GM10266 (cell line): ENCODE measurements around the gene CNIH2.
"Not testable (repeated sequence)": the region's sequence is repeated elsewhere in the genome, so short reads cannot be mapped to it uniquely, and the experiment has no call there.

ENCODE experiments used
- DNase-seq: peaks from one replicate; pipeline ENCODE4 v3.0.0; 2012; ENCODE audit errors: extremely low spot score
- TF ChIP-seq, protein P1 (sequence below): IDR thresholded peaks from 2 replicates; pipeline ENCODE4 v1.5.1; 2012; ENCODE audit warnings: mild to moderate bottlenecking, low read depth; ENCODE audit not compliant: control insufficient read depth, insufficient read depth; ENCODE audit errors: missing control alignments

The CNIH2 gene

DNA sequence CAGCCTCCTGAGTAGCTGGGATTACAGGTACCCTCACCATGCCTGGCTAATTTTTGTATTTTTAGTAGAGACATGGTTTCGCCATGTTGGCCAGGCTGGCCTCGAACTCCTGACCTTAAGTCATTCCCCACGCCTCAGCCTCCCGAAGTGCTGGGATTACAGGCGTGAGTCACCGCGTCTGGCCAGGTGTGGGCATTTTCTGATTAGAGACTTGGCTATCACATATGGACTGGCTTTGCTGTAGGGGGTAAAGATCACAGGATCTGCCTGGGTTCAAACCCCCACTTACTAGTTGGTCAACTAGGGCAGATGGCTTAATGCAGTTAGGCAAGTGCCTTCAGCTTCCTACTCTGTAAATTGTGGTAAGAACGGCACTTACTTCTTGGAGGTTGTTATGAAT, 32.3 kb downstream of the CNIH2 start:
- DNase-seq: no peak
- TF ChIP-seq, protein P1, sequence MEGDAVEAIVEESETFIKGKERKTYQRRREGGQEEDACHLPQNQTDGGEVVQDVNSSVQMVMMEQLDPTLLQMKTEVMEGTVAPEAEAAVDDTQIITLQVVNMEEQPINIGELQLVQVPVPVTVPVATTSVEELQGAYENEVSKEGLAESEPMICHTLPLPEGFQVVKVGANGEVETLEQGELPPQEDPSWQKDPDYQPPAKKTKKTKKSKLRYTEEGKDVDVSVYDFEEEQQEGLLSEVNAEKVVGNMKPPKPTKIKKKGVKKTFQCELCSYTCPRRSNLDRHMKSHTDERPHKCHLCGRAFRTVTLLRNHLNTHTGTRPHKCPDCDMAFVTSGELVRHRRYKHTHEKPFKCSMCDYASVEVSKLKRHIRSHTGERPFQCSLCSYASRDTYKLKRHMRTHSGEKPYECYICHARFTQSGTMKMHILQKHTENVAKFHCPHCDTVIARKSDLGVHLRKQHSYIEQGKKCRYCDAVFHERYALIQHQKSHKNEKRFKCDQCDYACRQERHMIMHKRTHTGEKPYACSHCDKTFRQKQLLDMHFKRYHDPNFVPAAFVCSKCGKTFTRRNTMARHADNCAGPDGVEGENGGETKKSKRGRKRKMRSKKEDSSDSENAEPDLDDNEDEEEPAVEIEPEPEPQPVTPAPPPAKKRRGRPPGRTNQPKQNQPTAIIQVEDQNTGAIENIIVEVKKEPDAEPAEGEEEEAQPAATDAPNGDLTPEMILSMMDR: no peak

DNA sequence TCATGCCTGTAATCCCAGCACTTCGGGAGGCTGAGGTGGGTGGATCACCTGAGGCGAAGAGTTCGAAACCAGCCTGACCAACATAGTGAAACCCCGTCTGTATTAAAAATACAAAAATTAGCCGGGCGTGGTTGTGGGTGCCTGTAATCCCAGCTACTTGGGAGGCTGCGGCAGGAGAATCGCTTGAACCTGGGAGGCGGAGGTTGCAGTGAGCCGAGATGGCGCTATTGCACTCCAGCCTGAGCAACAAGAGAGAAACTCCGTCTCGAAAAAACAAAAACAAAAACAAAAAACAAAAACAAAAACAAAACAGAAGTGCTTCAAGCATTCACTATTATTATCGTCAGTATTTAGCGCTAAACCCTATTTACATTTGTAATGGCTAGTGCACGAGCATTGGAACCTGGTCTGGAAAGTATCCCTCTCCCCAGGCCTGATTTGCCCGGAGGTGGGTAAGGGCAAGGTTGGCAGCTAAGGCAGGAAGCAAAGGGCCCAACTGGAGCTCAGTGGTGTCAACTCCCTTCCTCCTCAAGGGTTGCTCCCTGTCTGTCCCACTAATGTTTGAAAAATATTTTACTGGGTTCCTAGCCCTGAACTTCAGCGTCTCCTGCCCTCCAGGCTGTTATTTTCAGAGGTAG, 32.9 kb downstream of the CNIH2 start:
- DNase-seq: not testable (repeated sequence)

DNA sequence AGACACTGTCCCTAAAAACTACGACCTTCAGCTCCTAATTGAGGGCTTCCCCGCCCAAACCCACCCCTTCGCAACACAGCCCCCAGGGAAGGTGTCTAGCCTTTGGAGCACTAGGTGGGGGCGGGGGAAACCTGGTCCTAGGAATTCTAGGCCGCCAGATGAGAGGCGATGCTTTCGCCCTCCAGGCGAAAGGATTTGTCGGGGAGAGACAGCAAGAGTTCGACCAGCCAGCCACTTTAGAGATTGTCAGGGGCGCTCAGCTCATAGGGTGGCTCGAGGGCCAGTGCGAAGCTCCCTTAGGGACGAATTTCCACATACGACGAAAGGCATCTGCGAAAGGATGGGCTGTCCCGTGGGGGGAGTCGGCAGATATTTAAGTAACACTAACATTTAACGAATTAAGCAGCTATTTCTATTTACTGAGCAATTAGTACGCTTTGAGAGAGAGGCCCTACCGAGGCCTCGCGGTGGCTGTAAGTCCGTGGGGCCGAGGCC, 33.5 kb downstream of the CNIH2 start:
- DNase-seq: no peak
- TF ChIP-seq, protein P1: peak; percentile 91

DNA sequence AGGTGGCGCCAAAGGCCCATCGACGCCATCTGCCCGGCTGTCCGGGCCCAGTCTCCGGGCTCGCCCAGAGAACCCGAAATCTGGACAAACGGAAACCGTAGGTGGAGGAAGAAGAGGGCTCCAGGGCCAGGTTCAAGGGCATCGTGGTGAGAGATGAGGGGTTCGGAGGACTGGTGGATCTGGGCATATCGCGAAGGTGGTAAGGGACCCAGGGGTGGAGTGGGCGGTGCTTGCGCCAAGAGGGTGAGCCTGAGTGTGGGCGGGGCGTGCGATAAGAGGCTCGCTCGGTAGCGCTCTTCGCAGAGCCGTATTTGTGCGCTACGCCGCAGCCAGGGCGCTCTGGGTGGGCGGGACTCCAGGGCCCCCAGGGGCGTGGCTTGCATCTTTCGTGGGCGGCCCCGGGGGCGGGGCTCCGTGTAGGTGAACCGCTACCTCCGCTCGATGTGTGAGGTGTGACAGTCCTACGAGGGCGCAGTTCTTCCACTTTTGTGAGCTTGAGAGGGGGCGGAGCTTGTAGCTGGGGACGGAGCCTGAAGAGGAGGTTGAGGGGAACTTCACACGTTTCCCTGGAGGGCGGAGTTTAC, 34.1 kb downstream of the CNIH2 start:
- DNase-seq: peak; percentile 96
- TF ChIP-seq, protein P1: no peak

DNA sequence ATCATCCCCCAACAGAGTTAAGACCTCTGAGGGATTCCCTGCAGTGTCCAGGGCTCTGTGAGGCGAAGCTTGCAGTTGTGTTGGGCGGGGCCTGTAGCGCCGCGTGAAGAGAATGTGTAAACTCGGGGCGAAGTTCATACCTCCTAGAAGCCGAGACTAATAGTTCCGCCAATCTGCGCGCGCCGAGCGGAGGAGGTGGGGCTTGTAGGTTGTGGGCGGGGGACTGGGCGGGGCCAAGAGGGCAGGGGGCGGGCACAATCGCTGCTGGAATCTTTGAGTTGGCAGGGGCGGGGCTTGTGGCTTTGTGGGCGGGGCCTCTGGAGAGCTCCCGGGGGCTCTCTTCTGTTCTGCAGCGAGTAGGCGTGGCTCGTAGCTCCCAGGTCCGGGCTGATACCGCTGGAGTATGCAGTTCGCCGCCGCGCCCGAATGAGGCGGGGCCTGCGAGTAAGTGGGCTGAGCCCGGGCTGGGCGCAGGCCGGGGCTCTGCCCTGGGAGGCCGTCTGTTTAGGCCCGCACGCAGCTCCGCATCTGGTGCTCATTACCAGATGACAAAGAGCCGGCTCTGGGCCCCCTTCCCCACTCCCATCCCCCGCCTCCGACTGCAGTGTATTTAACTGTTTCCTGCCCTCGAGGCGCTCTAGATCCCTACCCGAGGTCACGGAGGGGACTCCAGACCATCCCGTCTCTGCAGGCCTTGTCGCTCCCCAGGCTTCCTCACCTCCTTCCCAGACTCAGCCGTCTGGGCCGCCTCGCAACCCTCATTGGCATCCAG, 34.8 kb downstream of the CNIH2 start:
- peak; percentile 99 for DNase-seq
- TF ChIP-seq, protein P1: no peak

DNA sequence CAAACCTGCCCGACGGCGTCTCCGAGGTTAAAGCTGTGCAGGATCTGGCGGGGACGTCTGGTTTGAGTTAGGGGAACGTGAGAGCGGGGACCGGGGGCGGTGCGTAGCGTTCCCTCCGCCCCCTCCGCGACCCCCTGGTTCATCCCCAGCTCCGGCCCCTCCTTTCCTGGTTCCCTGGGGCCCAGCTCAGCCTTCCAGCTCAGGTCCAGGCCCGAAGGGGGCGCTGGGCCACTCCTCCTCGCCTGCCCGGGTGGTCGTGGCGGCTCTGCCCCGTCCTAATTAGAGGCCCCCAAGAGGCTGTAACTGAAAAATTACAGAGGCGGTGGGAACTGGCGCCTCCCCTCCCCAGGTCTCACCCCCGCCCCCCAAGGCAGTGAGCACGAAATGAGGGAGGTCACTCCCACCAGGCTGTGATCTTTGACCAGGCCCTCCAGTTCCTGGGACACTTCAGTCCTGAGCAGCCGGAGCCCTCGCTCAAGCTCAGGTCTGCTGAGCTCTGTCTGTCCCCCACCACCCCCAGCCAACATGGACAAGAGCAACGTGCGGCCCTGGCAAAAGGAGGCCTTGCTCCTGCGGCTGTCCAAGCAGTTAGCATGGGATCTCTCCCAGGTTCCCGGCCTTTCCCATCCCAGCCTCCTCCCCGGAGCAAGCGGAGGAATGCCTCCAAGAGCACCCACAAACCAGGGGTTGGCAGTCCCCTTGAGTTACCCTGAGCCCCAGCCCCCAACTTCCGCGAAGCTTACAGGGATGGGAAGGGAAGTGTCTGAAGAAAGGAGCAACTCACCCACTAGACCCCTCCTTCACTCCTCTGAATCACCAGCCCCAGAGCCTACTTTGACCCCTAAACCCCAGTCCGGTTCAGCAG, 35.6 kb downstream of the CNIH2 start:
- DNase-seq: no peak
- TF ChIP-seq, protein P1: no peak

DNA sequence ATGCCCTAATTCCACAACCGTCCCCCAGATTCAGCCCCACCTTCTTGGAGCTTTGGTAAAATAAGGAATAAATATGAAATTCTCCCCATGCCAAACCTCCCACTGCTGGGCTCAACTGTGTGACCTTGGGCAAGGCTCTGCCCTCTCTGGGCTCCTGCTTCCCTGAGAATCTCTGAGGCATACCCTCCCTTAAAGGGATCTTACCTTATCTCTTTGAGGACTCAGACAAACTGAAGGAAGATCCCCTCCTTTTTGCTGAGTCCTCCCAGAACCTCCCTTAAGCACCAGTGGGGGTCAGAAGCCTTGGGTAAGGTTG, 36.2 kb downstream of the CNIH2 start:
- no peak for DNase-seq
- TF ChIP-seq, protein P1: no peak
